GOT3 (cell line): Measurements from ENCODE around the gene MED9.

ENCODE experiments used
- DNase-seq: peaks from one replicate; lab custom pipeline; 2025; ENCODE audit warnings: mixed read lengths; lab: John Stamatoyannopoulos, UW

Gene MED9

DNA sequence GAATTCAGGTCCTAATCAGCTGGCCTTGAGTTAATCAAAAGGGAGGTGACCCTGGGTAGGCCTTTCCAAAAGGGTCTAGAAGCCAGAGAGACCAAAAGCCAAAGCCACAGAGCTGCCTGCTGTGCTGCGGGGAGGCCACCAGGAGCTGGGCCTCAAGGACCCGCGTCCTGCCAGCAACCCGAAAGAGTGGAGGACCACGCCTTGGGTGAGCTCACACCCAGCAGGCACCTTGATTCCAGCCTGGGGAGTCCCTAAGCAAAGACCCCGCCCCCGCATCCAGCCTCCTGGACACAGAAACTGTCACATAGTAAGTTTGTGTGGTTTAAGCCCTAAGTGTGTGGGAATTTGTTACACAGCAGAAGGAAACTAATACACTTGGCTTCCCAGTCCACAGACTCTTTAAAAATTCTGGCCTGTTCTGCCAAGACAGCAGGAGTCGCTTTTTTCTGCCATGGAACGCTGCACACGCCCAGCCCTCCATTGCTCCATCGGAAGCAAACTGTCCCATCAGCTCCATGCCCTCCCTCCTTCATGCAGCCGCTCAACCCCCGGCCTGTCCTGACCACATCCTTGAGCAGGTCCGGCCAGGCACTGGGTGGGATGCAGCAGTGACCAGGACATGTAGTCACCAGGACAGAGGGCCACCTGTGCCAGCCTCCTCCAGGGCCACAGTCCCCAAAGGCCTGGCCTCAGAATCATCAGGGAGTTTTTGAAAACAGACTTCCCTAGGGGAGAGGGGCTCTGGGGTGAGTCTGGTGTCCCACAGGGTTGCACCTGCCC, 40.3 kb downstream of the MED9 start:
- DNase-seq = no peak

DNA sequence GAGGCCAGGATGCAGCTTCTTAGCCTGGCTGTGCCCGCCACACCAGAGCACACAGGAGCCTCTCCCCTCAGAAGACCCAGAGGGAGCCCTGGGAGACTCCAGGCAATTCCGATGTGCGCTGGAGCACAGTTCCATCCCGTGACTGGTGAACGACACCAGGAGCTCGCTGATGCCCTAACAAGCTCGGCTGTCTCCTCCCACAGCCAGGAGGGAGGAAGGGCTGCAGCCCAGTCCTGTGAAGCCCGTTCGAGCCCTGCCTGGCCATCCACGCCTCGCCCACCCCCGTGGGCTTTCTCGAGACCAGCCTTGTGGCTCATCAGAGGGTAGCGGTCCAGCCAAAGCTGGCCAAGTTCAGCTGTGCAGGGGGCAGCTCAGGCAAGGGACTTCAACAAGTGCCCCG, 41.2 kb downstream of the MED9 start:
- DNase-seq = no peak

- DNase-seq = no peak
Measured at GRCh38 chr17:17518951-17519350, 42.2 kb downstream of the MED9 start.

DNA sequence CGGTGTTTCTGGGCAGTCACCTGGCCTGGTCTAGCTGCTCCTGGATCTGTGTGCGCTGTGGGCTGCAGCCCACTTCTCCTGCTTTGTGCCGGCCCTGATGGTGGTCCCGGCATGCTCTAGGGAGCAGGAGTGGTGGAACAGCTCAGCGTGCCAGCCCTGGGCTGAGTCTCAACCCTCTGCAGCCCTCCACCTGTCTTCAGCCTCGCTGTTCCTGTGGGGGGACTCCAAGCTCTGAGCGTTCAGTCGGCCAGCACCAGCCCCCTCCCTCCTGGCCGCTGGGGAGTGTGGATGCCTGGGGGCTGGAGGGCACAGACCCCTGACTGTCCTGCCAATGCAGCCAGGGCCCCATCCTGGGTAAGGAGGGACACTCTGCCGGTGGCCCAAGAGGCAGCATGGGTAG, 43.1 kb downstream of the MED9 start:
- DNase-seq = no peak

DNA sequence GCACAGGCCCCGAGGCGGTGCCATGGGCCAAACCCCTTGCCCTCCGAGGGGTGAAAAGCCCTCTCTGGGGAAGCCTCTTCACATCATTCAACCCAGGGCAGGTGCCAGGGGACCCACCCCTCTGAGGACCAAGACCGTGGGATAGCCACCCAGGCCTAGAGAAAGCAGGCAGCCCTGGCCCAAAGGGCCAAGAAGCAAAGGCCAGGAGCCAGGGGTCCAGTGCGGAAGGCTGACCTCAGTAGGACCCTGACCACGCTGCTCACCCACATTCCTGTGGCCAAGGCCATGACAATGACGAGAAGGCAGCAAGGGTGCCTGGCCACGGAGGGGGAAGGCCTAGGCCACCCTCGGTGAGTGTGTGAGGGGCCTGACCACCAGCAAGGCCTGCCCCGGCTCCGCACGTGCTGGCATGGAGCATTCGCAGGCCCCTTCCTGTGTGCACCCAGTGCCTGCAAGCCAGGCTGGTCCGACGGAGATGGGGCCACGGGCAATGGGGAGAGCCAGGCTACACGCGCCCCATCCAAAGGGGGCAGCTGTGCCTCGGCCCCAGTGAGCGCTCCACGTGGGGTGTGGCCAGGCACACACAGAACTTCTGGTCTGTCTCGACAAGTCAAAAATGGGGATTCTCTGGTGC, 43.9 kb downstream of the MED9 start:
- DNase-seq = no peak

- no peak for DNase-seq
Measured at GRCh38 chr17:17523001-17523730, 46.4 kb downstream of the MED9 start.

DNA sequence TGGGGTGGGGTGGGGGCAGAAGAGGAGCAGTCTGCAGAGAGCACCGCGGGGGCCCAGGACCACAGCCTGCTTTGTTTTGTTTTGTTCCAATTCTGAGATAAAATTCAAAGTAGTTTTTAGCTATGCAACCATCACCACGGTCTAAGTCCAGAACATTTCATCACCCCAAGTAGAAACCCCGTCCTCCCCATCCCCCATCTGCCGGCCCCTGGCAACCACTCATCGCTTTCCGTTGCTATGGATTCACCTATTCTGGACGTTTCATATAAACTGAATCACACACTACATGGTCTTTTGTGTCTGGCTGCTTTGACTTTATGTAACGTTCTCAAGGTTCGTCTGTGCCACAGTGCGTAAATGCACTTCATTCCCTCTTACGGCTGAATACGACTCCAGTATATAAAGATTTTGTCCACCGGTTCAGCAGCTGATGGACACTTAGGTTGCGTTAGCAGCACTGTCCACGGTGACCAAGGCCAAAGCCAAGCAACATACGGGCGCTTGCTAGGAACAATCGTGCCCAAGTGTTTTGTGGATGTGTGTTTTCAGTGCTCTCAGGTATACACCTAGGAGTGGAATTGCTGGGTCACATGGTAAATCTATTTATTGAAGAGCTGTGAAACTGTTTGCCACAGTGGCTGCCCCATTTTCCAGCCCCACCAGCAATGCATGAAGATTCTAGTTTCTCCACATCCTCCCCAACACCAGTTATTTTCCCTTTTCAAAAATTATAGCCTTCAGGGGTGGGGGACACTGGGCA, 47.1 kb downstream of the MED9 start:
- DNase-seq = no peak

DNA sequence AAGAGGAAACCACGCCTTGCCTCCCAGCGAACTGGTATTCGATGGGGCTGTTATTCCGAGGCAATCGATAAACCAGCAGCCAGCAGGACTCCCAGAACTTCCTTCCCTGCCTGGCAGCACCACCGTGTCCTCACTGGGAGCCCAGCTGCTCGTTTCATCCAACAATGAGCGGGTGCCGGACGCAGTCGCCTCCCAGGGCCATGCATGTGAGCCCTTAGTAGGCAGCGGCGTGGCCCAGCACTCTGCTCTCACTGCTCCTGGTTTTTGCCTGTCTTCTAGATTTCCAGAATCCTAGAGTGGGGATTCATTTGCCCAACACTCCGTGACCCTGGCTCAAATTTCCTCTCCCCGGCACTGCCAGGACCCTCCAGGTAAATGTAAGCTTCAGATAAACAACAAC, 48.5 kb downstream of the MED9 start:
- DNase-seq = no peak

GRCh38 chr17:17525956-17526355, 49.2 kb downstream of the MED9 start:
- DNase-seq = no peak

DNA sequence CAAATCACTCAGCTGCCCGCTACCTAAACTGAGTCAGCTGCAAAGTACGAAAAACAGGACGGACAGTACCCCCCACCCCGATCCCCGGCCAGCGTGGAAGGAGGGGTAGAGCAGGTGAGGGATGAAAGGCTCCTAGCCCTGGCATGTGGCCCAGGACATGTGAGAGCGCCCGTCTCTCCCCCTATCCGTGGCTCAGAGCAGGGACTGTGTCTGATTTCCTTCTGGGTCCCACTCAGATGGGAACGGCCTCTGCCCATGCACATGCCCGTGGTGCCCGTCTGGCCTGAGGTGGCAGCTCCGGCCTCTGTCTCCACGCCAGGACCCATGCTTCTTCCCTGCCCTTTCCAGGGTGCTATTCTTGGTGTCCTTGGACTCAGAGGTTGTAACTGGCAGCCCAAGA, 49.6 kb downstream of the MED9 start:
- no peak for DNase-seq

DNA sequence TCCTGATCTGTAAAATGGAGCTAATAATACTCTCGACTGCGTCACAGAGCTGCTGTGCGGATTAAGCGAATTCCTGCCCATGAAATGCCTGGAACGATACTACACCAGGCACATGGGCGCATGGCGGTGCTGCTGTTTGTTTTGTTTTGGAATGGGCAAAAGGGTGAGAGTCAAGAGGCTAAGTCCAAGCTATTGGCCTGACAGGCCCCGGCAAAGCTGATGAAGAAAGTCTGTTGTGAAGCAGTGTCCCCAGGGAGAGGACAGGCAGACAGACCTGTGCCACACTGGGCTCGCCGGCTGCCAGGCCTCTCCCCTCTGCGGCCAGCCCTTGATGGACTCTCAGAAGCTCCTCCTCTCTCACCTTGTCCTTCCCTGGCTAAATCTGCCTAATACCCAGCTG, 50.7 kb downstream of the MED9 start:
- DNase-seq = no peak

DNA sequence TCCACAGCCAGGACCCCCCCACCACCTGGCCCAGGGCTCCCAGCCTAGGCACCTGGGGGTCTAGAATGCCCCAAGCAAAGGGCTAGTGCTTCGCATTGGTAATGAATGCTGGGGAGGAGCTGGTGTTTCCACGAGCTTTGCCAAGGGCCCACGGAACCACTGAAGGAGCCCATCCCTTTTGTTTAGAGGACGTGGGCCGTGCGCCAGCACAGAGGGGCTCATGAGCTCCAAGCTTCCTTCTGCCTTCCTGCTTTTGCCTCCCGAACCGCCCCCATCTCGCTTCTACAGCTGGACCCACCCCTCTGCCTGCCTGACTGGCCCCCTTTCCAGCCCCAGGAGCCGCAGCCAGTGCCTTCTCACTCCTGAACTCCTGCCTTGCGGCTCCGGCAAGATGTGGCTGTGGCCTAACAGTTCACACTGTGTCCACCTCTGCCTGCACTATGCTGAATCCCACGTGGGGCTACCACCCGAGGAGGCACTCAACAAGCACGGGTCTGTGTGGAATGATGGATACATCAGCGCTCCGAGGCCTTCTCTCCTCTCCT, 51.2 kb downstream of the MED9 start:
- DNase-seq = no peak

DNA sequence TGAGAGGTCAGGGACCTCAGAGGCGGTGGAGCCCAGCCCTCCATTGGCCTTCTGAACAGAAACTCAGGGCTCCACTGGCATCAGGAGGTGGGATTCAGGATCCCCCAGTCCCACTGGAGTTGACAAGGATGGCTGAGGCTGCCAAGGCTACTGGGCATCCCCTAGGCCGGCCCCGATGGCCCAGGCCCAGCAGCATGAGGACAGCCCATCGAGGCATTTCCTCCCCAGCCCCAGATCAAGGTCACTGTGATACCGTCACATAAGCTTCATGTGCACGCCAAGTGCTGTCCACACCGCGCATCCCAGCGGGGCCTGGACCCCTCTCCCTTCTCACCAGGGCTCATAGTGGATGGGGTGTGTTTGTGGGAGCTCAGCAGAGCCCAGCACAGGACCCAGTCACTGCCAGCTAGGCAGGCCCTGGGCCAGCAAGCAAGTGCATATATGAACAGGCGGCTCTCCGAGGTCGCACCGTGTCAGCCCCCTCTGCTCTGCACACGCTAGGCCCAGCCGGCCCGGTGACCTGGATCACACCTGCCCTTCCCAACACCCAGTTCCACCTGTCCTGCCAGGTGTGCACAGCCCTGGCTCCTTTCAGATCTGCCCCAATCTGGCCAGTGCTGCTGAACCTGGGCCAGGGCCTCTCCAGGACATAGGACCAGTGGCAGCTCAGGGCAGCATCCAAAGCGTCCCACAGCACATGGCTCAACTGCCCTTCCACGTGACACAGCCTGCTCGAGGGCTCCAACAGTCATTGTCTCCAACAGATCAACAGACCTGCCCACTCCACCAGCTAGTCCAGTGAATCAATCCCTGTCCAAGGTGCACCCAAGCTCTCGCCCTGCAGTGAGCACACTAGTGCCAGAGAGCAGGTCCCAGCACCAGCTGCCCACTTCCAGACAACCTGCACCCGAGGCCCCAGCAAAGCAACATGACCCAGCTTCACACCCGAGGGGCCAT, 52.2 kb downstream of the MED9 start:
- DNase-seq = no peak

- DNase-seq = no peak
Measured at GRCh38 chr17:17531156-17531555, 54.4 kb downstream of the MED9 start.

GRCh38 chr17:17532991-17533390, 56.2 kb downstream of the MED9 start:
- DNase-seq = no peak

DNA sequence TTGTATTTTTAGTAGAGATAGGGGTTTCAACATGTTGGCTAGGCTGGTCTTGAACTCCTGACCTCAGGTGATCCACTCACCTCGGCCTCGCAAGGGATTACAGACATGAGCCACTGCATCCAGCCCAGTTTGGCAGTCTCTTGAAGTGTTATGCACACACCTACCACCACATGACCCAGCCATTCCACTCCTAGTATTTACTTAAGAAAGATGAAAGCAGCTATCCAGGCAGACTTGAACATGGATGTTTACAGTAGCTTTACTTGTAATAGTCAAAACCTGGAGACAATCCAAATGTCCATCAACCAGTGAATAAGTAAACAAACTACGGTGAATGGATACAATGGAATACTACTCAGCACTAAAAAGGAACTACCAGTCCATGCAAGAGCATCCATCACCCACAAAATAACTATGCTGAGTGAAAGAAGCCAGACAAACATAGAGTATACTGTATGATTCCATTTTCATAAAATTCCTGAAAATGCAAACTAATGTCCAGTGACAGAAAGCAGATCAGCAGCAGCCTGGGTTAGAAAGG, 57.2 kb downstream of the MED9 start:
- DNase-seq = no peak

- DNase-seq = no peak
Measured at GRCh38 chr17:17535957-17536356, 59.2 kb downstream of the MED9 start.

DNA sequence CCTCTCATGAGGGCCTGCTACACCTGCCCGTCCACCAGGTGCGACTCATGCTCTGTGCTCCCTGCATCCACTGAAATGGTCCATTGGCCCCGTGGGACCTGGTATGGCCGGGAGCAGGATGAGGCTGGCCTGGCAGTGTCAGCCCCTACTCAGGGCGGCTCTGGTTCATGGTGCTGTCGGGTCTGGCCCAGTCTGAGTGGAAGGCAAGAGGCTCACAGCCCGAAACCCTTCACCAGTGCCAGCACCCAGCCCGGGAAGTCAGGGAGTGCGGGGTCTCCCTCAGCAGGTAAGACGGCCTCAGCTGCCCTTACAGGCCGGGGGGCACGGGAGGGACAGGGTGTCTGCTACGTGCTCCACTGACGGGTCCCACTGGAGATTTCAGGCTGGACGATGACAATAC, 59.9 kb downstream of the MED9 start:
- DNase-seq = no peak

DNA sequence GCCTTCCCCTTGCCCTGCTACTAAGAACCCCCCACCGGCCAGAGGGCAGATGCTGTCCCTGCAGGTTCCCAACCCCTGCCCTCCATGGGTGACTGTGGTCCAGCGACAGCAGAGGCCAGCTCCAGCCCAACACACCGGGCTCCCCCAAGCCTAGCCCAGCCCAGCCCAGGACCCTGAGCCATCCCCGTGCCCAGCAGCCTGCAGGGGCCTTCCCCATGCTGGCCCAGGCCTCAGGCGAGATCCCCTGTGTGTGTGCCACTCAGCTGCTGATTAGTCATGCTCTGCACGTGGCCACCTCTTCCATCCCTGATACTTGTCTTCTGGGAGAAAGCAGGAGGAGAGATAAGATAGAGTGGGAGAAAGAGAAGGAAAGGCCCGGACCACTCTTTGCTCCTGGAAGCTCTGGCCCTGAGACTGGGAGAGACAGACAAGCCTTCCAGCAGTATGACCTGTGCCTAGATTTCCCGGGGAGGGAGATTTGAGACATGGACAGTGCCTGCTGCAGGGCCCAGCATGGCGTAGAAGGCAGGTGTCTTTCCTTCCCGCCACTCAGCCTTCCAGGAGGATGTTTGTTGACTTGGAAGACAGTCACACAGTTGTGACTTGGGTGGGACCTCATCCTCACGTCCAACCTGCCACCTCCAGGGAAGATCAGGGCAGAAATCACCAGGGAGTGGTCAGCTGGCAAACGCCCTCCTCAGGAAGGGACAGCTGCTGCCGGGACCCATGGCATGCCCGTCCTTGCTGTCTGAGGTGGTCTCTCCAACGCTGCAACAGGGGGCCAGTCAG, 60.7 kb downstream of the MED9 start:
- DNase-seq = no peak
